ENCODE data around the gene CYP26B1.

- TF ChIP-seq POLR2AphosphoS5 (IDR thresholded peaks at IDR 0.05; ENCODE audit: low read depth, low read length) (no peak), POLR2A (IDR thresholded peaks at IDR 0.05; ENCODE audit: low read depth, low read length) (no peak)
These were observed 9.2 kb upstream of the CYP26B1 start for GRCh38 chr2:72156872-72157271.

Data from GM12892 (cell line).